Measurements from ENCODE around the gene CPLX1. TPM values are rescaled to one million over a fixed set of nuclear protein-coding genes. Genes with fewer than 3 reads are reported as not detected.

Gene CPLX1
- total RNA-seq (2022; extraction: Qiagen RNA extraction), result 0.51 to 0.70 TPM (median 0.64 TPM) in 5 replicates

DNA sequence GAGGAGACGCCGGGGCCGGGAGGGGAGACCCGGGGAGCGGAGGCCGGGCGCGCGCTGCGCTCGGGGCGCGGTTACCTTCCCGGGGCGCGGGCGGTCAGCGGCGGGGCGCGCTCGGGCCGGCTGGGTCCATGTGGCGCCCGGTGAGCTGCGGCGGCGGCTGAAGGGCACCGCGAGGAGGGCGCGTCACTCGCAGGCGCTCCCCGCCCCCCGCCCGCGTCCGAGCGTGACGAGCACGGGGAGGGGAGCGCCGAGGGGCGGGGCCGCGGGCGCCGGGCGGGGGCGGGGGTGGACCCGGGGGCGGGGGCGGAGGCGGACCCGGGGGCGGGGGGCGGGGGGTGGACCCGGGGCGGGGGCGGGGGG lies at the start of gene CPLX1:
TSS of gene CPLX1 (minus strand) at position 159 of the 360 bp plus-strand sequence. CDS start 1,607 bp downstream, outside the sequence.

Other genes starting within 250 kb of the CPLX1 start
- gene TMEM271, start 249.8 kb downstream of the CPLX1 start, total RNA-seq (2022; extraction: Qiagen RNA extraction), result not detected in 5 replicates
- not detected in 5 replicates for gene PDE6B, start 200.6 kb downstream of the CPLX1 start, total RNA-seq (2022; extraction: Qiagen RNA extraction)
- gene ATP5ME, start 151.9 kb downstream of the CPLX1 start, total RNA-seq (2022; extraction: Qiagen RNA extraction), result 356 to 387 TPM (median 381 TPM) in 5 replicates
- 8.7 to 14.1 TPM (median 12.8 TPM) in 5 replicates for gene MYL5, start 151.6 kb downstream of the CPLX1 start, total RNA-seq (2022; extraction: Qiagen RNA extraction)
- 0.13 to 0.31 TPM (median 0.18 TPM) in 5 replicates for gene SLC49A3, start 137.0 kb downstream of the CPLX1 start, total RNA-seq (2022; extraction: Qiagen RNA extraction)
- gene PCGF3, start 120.3 kb downstream of the CPLX1 start, total RNA-seq (2022; extraction: Qiagen RNA extraction), result 15.3 to 21.6 TPM (median 20.1 TPM) in 5 replicates
- 36.4 to 50.5 TPM (median 46.9 TPM) in 5 replicates for gene GAK, start 106.2 kb upstream of the CPLX1 start, total RNA-seq (2022; extraction: Qiagen RNA extraction)
- gene TMEM175, start 106.3 kb upstream of the CPLX1 start, total RNA-seq (2022; extraction: Qiagen RNA extraction), result 8.9 to 12.1 TPM (median 10.4 TPM) in 5 replicates
- gene DGKQ, start 147.4 kb upstream of the CPLX1 start, total RNA-seq (2022; extraction: Qiagen RNA extraction), result 4.8 to 9.1 TPM (median 7.5 TPM) in 5 replicates
- 4.9 to 12.9 TPM (median 11.8 TPM) in 5 replicates for gene IDUA, start 160.9 kb upstream of the CPLX1 start, total RNA-seq (2022; extraction: Qiagen RNA extraction)
- gene SLC26A1, start 167.3 kb upstream of the CPLX1 start, total RNA-seq (2022; extraction: Qiagen RNA extraction), result 0.20 to 0.74 TPM (median 0.26 TPM) in 5 replicates
- 14.3 to 21.6 TPM (median 20.1 TPM) in 5 replicates for gene FGFRL1, start 185.5 kb upstream of the CPLX1 start, total RNA-seq (2022; extraction: Qiagen RNA extraction)